GM19468 (cell line): ENCODE results near the gene MGST3.
A peak's percentile ranks its signal among the peaks of the same experiment; 100 is the strongest.
"Not testable (repeated sequence)": the region's sequence is repeated elsewhere in the genome, so short reads cannot be mapped to it uniquely, and the experiment has no call there.

ENCODE experiments used
- ATAC-seq: cut with Tn5 transposase; IDR thresholded peaks from one replicate; pipeline ENCODE4 v1.9.1; 2021; ENCODE audit warnings: mild to moderate bottlenecking, moderate library complexity, moderate number of reproducible peaks; ENCODE audit not compliant: unreplicated experiment; ENCODE audit errors: extremely low read depth

MGST3 gene

DNA sequence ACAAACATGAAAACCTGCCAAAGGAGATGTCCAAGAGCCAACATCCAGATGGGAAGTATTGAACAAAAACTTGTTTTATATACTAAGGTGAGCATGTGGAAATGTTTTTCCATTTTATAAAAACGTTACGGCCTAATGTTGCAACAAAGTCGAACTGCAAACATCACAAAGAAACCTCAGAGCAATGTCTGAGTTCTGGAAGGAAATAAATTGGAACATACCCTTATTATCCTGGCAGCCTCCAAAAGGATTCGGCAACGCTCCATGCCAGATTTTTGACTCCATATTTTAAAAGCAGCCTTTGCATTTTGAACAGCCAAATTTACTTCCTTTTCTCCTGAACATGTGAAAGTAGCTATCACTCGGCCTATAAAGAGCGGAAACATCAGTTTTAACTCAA lies 64.0 kb downstream of the MGST3 start:
- ATAC-seq, result no peak

DNA sequence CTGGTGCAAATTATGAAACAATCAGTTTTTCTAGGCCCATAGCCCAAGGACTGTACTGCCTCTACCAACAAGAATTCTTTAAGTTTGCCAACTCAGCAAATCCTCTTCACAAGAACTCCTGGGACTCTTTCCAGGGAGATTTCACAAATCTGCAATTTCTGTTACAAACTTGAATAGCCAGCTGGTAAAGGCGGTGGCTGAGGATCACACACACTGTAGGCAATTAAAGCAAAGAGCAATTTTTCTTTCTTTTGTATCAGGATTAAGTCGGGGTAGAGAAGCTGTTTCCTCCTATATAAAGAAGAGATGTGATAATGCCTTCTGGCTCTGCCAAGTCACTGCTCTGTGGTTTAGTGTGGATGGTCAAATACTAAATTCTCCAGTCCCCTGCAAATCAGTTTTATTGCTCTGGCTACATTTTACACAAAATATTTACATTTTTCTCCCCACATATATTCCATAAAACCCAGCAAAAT lies 65.6 kb downstream of the MGST3 start:
- ATAC-seq, result no peak

GRCh38 chr1:165697491-165697880 lies 66.5 kb downstream of the MGST3 start:
- ATAC-seq, result no peak

- peak; percentile 92 for ATAC-seq
These were observed 67.1 kb downstream of the MGST3 start, which contains the start of gene ALDH9A1 for GRCh38 chr1:165697881-165698760. Gene ALDH9A1, minus strand, starts transcription at chr1:165698562. Its CDS starts 4 bp downstream, at chr1:165698558.

GRCh38 chr1:165698761-165699052 lies 67.7 kb downstream of the MGST3 start:
- no peak for ATAC-seq

GRCh38 chr1:165699577-165699976 lies 68.5 kb downstream of the MGST3 start:
- ATAC-seq, result no peak

- ATAC-seq, result not testable (repeated sequence)
These were observed 70.9 kb downstream of the MGST3 start for GRCh38 chr1:165701922-165702321.

- ATAC-seq, result no peak
These were observed 72.6 kb downstream of the MGST3 start for GRCh38 chr1:165703648-165704047.
